Measurements from ENCODE around the gene GGTLC2. TPM values are rescaled to one million over a fixed set of nuclear protein-coding genes. Genes with fewer than 3 reads are reported as not detected.

GGTLC2 gene
- total RNA-seq, 1 donor = not detected

DNA sequence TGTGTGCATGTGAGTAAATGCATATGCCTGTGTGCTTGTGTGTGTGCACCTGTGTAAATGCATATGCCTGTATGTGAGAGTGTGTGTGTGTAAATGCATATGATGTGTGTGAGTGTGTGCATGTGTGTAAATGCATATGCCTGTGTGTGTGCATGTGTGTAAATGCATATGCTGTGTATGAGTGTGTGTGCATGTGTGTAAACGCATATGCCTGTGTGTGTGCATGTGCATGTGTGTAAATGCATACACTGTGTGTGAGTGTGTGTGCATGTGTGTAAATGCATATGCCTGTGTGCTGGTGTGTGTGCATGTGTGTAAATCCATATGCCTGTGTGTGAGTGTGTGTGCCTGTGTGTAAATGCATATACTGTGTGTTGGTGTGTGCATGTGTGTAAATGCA, 37.8 kb downstream of the GGTLC2 start:
- no peaks in the 10 kb centered on the region for H3K36me3 ChIP-seq (ENCODE audit: insufficient read depth, low read length)
- H3K4me3 ChIP-seq (ENCODE audit: insufficient read depth, low read length) = no peak overlapping the region
- no peak overlapping the region for H2AFZ ChIP-seq (ENCODE audit: low read length)
- H3K27me3 ChIP-seq (ENCODE audit: insufficient read depth, low read length) = peaks cover 7% of the 10 kb centered on the region
- H3K4me2 ChIP-seq (ENCODE audit: insufficient read depth, low read length) = no peak overlapping the region
- H3K9me3 ChIP-seq (ENCODE audit: low read depth, low read length) = no peaks in the 10 kb centered on the region
- no peaks in the 10 kb centered on the region for H3K79me2 ChIP-seq (ENCODE audit: insufficient read depth, low read length)
- no peak for TF ChIP-seq CTCF (IDR thresholded peaks at IDR 0.05; ENCODE audit: extremely low read depth, low read depth, low read length)
- H3K27ac ChIP-seq (ENCODE audit: low read depth, low read length) = no peak overlapping the region
- peaks cover 38% of the 10 kb centered on the region for H3K4me1 ChIP-seq (ENCODE audit: insufficient read depth, low read length)
- no peaks in the 10 kb centered on the region for H4K20me1 ChIP-seq (ENCODE audit: insufficient read depth, low read length)
- no peak for DNase-seq (ENCODE audit: insufficient read length, low spot score, missing footprints)

DNA sequence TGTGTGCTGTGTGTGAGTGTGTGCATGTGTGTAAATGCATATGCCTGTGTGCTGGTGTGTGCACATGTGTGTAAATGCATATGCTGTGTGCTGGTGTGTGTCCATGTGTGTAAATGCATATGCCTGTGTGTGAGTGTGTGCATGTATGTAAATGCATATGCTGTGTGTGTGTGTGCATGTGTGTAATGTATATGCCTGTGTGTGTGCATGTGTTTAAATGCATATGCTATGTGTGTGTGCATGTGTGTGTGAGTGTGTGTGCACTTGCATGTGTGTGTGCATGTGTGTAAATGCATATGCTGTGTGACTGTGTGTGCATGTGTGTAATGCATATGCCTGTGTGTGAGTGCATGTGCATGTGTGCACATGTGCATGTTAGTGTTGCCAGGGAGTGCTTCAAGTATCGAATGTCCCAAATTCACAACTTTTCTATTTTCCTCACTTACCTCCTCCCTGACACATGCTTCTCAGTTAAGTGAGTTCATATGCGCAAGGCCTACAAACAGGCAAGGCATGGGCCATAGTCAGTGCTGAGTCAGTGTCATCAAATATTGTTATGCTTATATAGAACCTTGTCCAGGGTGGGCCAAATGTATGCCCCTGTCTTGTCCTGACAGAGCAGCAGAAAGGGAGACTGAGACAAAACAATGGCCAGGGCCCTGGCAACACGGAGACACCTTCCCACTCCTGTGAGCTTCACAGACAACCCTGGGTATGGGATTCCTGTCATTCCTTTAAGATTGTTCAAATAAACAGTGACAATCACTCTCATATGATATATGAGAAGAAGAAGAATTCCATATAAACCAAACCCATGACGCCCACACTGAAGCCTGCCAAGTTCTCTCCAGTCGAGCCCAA, 38.6 kb downstream of the GGTLC2 start:
- no peak for DNase-seq (ENCODE audit: insufficient read length, low spot score, missing footprints)
- Histone ChIP-seq H4K20me1 (ENCODE audit: insufficient read depth, low read length) (no peaks in the 10 kb centered on the region), H3K36me3 (ENCODE audit: insufficient read depth, low read length) (no peaks in the 10 kb centered on the region), H3K4me3 (ENCODE audit: insufficient read depth, low read length) (no peak overlapping the region), H3K9me3 (ENCODE audit: low read depth, low read length) (no peaks in the 10 kb centered on the region), H3K27me3 (ENCODE audit: insufficient read depth, low read length) (peaks cover 7% of the 10 kb centered on the region), H2AFZ (ENCODE audit: low read length) (no peak overlapping the region), H3K79me2 (ENCODE audit: insufficient read depth, low read length) (no peaks in the 10 kb centered on the region), H3K4me1 (ENCODE audit: insufficient read depth, low read length) (peaks cover 38% of the 10 kb centered on the region), H3K4me2 (ENCODE audit: insufficient read depth, low read length) (no peak overlapping the region), H3K27ac (ENCODE audit: low read depth, low read length) (no peak overlapping the region)
- no peak for TF ChIP-seq CTCF (IDR thresholded peaks at IDR 0.05; ENCODE audit: extremely low read depth, low read depth, low read length)

GRCh38 chr22:22683668-22684361, 39.4 kb downstream of the GGTLC2 start:
- H4K20me1 ChIP-seq (ENCODE audit: insufficient read depth, low read length) = no peaks in the 10 kb centered on the region
- no peak overlapping the region for H2AFZ ChIP-seq (ENCODE audit: low read length)
- H3K27me3 ChIP-seq (ENCODE audit: insufficient read depth, low read length) = peaks cover 7% of the 10 kb centered on the region
- DNase-seq (ENCODE audit: insufficient read length, low spot score, missing footprints) = no peak
- H3K9me3 ChIP-seq (ENCODE audit: low read depth, low read length) = no peaks in the 10 kb centered on the region
- no peak overlapping the region for H3K4me2 ChIP-seq (ENCODE audit: insufficient read depth, low read length)
- H3K79me2 ChIP-seq (ENCODE audit: insufficient read depth, low read length) = no peaks in the 10 kb centered on the region
- H3K4me1 ChIP-seq (ENCODE audit: insufficient read depth, low read length) = peaks cover 38% of the 10 kb centered on the region
- TF ChIP-seq CTCF (IDR thresholded peaks at IDR 0.05; ENCODE audit: extremely low read depth, low read depth, low read length) = no peak
- no peak overlapping the region for H3K4me3 ChIP-seq (ENCODE audit: insufficient read depth, low read length)
- no peak overlapping the region for H3K27ac ChIP-seq (ENCODE audit: low read depth, low read length)
- no peaks in the 10 kb centered on the region for H3K36me3 ChIP-seq (ENCODE audit: insufficient read depth, low read length)
